ENCODE measurements around the gene ABAT.

Gene ABAT

GRCh38 chr16:8670014-8670560 lies 4.3 kb upstream of the ABAT start:
- no peak for DNase-seq (ENCODE audit: low spot score)
- CTCF ChIA-PET, result interaction anchor here (1.1 to 1.2 kb wide), 2 partner anchors 10 to 122 kb away, joined by 3 to 4 read pairs; no protein-coding TSS in a partner anchor
- POLR2A ChIA-PET (ENCODE audit: low non-redundant PET), result interaction anchor here (0.9 kb wide), 1 partner anchor 109 kb away, joined by 3 read pairs; no protein-coding TSS in a partner anchor
- no peak for TF ChIP-seq CTCF (conservative IDR thresholded peaks at IDR 0.05; ENCODE audit: low read depth)
- no peak overlapping the region for H3K27ac ChIP-seq

GRCh38 chr16:8673611-8674412 lies 605 bp upstream of the ABAT start:
- no peak for TF ChIP-seq CTCF (conservative IDR thresholded peaks at IDR 0.05; ENCODE audit: low read depth)
- DNase-seq (ENCODE audit: low spot score), result no peak
- POLR2A ChIA-PET (ENCODE audit: low non-redundant PET), result no interaction called here
- CTCF ChIA-PET, result interaction anchor here (0.8 to 1.9 kb wide), 3 partner anchors 13 to 118 kb away, joined by 3 to 4 read pairs (median 3); no protein-coding TSS in a partner anchor
- H3K27ac ChIP-seq, result no peak overlapping the region

GRCh38 chr16:8675183-8676159 lies 1.1 kb downstream of the ABAT start:
- DNase-seq (ENCODE audit: low spot score), result no peak
- no peak overlapping the region for H3K27ac ChIP-seq
- POLR2A ChIA-PET (ENCODE audit: low non-redundant PET), result no interaction called here
- CTCF ChIA-PET, result interaction anchor here (1.2 kb wide), 1 partner anchor 103 kb away, joined by 3 read pairs; no protein-coding TSS in a partner anchor
- no peak for TF ChIP-seq CTCF (conservative IDR thresholded peaks at IDR 0.05; ENCODE audit: low read depth)

- H3K27ac ChIP-seq, result no peak overlapping the region; the same call in 1 of the 2 replicates
- DNase-seq (ENCODE audit: low spot score), result no peak
- ChIA-PET POLR2A (ENCODE audit: low non-redundant PET) (no interaction called here), CTCF (interaction anchor here (0.6 to 1.2 kb wide), 2 partner anchors 17 to 104 kb away, joined by 3 to 5 read pairs; no protein-coding TSS in a partner anchor)
- no peak for TF ChIP-seq CTCF (conservative IDR thresholded peaks at IDR 0.05; ENCODE audit: low read depth)
Measured at GRCh38 chr16:8676160-8676547, 1.7 kb downstream of the ABAT start.

- POLR2A ChIA-PET (ENCODE audit: low non-redundant PET), result no interaction called here
- CTCF ChIA-PET, result interaction anchor here (0.6 to 1.2 kb wide), 2 partner anchors 17 to 105 kb away, joined by 3 to 5 read pairs; no protein-coding TSS in a partner anchor
- no peak for TF ChIP-seq CTCF (conservative IDR thresholded peaks at IDR 0.05; ENCODE audit: low read depth)
- no peak overlapping the region; the same call in 1 of the 2 replicates for H3K27ac ChIP-seq
- no peak for DNase-seq (ENCODE audit: low spot score)
Measured at GRCh38 chr16:8676737-8677375, 2.4 kb downstream of the ABAT start.
